RKO (cell line): ENCODE results near the gene LMBRD1.
A peak's percentile ranks its signal among the peaks of the same experiment; 100 is the strongest.
"Not testable (repeated sequence)": the region's sequence is repeated elsewhere in the genome, so short reads cannot be mapped to it uniquely, and the experiment has no call there.

Source experiments
- DNase-seq: peaks from one replicate; pipeline ENCODE4 v3.0.0-alpha.2; 2016; ENCODE audit warnings: low spot score

LMBRD1 gene

DNA sequence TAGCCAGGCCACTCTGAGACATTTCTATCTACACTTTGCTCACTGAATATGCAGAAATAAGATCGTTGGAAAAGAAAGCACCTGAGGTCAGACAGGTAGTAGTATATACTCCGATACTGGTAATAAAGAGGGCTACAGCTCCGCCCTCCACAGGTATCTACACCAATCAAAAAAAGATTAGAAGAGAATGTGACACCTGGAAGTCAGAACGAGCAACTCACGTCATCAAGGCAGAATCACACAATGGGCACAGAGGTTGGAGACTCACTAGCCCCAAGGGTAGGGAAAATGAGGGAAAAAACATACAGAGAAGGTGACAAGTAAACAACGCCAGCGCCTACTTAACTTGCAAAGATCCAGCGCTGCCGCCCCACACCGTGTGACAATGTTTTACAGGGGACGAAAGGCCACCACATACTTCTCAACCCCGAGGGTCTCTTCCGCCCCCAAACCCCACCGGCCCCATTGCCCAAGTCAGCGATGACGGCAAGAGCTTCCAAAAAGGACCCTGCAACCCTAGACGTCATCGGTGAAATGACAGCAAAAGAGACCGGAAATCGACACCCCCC, 653 bp downstream of the LMBRD1 start:
- peak; percentile 48 for DNase-seq

DNA sequence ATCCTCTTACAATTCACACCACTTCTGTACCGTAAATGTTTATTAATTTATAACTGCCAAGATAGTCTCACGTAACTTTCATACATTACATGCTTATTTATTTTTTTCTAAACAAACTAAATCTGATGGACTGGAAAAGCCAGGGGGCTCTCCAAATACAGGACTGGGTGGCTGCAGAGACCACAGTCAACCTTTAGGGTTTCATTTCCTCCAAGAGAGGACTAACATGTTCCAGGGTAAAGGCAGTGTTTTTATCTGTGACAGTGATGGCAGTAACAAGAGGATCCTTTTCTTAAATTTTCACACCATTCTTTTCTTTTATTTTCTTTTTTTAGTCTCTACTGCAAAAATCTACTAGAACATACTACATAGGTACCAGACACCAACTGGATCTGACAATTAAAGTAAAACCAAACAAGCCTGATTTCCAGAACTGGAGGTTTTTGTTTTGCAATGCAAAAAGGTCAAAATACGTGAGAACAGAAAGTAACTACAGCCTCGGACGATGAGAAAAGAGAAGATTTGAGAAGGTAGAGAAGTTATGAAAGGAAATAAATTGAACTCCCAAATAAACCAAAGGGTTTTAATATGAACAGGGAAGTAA, 1.2 kb downstream of the LMBRD1 start:
- DNase-seq: peak; percentile 29

DNA sequence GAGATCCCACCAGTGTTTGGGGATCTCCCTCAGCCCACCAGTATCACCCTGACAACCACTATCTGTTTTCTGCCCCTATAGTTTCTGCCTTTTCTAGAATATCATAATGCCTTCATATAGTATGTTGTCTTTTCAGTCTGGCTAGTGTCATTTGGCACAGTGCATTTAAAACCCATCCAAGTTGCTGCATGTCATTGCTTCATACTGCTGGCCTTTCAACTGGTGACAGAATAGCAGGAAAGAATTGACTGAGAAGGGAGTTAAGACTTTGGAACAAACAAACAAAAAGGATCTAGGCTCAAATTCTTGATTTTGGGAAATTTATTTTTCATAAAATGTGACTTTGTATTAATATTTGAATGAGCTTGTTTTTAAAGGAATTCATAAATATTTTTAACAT, 4.5 kb downstream of the LMBRD1 start:
- DNase-seq: no peak

DNA sequence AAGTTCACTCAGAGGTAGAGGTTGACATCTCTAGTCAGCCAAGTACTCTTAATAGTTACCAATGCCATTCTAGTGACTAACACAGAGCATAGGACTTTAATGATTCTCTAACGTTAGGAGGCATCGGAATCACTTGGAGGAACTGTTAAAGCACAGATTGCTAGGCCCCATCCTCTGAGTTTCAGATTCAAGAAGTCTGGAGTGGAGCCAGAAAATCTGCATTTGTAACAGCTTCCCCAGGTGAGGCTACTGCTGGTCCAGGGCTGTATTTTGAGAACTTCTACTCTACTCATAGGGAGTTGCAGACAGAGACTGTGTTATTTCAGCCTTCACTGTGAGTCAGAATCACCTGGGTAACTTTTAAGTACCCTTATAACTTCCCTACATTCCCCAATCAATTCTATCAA, 5.7 kb downstream of the LMBRD1 start:
- DNase-seq: no peak

DNA sequence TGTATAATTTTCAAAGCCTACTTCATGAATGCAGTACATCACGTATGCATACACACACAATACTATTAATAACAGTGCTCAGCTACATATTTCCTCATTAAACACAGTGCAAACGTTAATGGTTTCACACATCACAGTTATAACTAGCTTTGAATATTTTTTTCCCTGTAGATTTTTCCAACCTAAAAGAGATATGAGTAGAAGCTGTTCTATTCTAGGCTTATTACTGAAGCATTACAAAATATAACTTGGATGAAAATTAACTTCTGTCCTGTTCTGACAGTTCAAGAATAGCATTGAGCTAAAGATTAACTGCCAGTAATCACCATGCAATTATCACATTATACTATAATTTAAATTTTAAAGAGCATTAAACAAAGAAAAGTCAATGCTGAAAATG, 6.2 kb downstream of the LMBRD1 start:
- DNase-seq: no peak

DNA sequence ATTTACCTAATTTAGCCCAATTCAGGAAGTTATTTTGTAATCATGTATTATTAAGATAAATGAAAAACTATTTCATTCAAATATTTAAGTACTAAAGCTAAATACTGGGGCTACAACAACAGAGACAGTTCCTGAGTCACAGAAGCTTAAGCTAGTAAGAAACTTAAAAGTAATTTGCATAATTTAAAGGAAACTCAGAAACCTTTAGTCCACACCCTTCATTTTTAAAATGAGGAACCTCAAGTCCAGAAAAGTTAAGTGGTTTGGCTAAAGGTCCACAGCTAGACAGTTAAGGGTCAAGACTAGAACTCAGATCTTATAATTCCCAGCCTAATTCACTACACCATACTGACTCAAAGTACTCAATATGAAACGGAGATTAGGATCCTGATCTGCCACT, 7.2 kb downstream of the LMBRD1 start:
- no peak for DNase-seq

DNA sequence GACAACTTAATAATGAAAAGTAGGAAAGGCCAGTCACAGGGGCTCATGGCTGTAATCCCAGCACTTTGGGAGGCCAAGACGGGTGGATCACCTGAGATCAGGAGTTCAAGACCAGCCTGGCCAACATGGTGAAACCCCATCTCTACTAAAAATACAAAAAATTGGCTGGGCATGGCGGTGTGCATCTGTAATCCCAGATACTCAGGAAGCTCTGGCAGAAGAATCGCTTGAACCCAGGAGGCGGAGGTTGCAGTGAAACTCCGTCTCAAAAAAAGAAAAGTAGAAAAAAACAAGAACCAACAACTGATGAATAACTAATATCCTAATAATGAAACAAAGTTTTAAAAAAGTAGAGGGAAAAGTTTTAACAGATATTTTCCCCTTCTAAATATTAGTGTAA, 9.4 kb downstream of the LMBRD1 start:
- DNase-seq: not testable (repeated sequence)

DNA sequence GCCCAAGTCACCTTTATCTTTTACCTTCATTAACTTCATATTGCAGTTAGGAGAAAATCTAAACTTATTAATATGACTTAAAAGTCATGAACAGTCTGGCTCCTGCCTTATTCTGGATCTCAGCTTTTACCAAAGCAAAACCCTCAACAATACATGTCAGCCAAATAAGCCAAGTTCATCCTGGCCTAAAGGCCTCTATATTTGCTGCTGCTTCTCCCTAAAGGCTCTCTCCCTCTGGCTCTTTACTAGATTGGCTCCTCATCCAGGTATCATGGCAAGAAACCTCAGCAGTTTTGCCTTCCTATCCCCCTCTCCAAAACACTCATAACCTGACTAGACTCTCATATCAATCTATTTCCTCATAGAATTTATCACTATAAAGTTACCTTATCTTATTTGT, 11.1 kb downstream of the LMBRD1 start:
- DNase-seq: no peak

DNA sequence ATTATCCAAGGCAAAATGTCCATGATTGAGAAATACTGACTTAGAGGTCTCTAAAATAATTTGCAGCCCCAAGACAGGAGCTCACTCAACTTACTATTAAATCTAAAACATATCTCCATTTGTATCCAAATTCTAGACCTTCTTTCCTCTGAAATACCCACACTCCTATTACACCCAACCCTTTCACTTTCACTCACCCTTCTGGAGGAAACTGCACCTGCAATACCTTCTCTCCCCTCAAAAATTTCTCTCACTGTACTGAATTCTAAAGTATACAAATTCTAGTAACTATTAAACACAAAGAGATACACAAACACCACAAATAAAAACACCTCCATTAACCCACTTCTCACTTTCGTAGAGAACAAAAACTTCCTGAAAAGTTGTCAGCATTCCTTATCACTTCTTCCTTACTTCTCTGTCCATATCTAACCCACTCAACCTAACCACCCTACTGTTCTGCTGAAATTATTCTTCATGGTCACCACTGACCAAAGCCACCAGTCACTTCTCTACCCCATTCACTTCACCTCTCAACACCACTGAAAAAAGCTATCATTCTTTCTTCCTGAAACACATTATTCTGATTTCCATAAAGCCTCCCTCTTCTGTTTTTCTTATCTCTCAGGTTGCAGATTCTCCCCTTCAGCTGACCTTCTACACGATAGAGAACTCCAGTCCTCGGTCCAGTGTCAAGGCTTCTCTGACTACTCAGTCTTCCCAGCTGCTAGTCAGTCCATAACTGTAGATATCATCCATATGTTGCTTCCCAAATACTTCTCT, 12.0 kb downstream of the LMBRD1 start:
- DNase-seq: no peak

DNA sequence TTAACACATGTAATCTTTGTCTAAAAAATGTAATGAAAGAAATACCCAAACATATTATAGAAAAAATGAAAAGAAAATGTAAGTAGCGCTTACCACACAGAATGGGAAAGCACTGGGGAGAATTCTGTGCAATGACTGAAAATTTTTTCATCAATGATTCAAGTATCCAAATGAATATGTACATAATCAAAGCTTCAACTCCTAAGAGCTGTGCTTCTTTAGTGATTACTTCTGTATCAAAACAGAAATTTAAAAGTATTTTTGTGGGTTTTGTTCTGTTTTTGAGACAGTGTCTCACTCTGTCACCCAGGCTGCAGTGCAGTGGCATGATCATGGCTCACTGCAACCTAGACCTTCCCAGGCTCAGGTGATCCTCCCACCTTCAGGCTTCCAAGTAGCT, 13.7 kb downstream of the LMBRD1 start:
- DNase-seq: no peak

DNA sequence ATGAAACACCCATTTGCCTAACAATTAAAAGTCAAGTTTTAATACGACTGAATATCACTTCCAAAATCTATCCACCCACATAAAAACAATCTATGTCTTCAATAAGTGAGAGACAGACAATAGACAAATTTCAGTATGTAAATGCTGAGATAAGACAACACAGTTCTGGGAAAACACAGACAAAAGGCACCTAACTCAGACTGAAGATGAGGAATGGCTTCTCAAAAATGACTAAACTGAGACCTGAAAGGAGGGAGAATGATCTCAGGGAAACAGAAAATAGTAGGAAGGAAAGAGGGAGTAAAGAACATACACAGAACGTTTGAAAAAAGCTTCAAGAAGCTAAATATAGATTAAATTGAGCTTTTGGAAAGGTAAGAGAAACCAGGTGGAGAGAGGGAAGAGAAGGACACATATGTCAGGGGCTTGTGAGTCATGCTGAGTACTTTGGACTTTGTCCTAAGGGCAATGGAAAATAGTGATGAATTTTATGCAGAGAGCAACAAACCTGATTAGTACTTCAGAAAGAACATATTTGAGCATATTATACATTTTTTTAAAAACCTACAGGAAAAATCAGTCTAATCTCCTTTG, 16.1 kb downstream of the LMBRD1 start:
- peak; percentile 52 for DNase-seq

DNA sequence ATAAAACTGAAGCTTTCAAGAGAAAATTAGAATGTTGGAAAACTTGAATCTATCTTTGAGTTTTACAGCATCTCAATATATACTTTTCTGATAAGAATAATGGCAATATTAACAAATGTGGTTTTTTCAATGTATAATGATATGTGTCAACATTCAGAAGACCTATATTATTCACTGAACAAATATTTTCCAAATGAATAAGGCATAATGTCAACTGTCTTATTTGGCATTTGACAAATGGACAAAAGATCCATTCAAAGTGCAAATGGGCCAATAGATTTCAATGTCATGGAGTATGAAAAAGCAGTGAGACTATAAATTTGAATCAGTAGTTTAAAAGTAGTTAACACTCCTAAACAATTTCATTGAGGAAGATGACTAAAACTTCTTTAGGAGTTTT, 20.9 kb downstream of the LMBRD1 start:
- no peak for DNase-seq

DNA sequence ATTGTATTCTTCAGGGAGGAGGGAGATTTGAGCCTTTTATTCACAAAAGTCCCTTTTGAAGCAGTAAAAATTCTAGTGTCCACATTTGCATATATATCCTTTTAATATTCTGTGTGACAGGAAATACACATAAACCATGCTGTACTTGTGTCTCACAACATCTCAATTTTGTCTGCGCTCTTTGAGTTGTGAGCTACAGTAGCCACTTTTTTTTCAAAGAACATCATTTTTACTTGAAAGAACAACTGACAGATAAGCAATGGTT, 21.3 kb downstream of the LMBRD1 start:
- no peak for DNase-seq

DNA sequence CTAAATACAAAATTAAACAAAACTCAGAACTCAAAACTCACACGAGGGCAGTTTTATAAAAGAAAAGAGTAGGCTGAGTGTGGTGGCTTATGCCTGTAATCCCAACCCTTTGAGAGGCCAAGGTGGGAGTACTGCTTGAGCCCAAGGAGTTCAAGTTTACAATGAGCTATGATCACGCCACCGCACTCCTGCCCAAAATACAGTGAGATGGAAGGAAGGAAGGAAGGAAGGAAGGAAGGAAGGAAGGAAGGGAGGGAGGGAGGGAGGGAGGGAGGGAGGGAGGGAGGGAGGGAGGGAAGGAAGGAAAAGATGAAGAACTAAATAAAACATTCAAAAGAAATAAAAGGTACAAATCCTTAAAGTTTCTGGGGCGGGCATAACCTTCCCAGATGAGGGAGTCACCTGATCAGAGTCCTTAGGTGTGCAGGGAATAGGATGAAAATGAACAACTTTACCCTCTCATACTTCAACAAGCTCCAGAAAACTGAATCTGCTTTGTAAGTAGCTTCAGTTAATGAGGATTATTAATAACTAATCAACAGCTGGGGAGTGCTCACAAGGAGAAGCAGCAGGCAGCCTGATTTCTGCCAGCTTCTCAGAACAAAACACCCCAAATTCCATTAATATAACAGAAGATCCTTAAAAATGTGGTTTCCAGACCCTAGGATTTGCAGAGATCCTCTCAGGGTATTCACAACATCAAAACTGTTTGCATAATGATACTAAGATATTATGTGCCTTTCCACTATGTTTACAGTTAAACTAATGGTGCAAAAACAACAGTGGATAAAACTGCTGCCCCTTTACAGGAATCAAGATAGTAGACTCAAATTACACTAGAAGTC, 21.8 kb downstream of the LMBRD1 start:
- DNase-seq: no peak

DNA sequence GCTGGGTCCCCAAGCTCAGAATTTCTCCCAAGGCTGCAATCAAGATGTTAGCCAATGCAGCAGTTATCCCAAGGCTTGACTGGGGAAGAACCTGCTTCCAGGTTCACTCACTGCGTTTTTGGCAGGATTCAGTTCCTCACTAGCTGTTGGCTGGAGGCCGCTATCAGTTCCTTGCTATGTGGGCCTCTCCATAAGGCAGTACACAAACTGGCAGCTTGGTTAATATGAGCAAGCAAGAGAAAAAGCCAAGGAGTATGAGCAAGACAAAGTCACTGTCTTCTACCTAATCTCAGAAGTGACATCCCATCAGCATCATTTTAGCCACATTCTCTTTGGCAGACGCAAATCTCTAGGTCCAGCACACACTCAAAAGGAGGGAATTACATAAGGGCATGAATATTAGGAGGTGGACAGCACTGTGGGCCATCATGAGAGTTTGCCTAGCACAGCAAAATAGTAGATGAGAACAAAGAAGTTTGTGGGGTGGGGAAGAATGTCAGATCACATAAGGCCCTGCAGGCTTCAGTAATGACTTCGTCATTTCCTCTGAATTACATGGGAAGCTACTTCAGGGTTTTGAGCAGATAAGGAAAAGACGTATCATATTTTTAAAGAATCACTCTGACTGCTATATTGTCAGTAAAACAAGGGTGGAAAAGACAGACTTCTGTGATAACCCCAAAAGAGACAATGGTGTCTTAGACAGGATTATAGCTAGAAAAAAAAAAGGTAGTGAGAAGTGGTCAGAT, 25.5 kb downstream of the LMBRD1 start:
- no peak for DNase-seq

DNA sequence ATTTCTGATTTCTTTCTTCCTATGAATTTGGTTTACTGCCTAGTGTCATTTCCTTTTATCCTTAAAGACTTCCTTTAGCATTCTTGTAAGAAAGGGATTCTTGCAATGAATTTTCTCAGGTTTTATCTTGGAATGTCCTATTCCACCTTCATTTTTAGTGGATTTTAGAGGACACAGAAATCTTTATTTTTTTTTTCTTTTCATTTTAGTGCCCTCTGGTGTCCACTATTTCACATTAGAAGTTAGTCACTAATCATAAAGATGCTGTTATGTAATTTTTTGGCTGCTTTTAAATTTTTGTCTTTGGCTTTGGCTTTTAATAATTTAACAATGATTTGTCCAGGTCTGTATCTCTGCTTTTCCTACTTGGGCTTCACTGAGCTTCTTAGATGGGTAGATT, 28.1 kb downstream of the LMBRD1 start:
- DNase-seq: peak; percentile 19

DNA sequence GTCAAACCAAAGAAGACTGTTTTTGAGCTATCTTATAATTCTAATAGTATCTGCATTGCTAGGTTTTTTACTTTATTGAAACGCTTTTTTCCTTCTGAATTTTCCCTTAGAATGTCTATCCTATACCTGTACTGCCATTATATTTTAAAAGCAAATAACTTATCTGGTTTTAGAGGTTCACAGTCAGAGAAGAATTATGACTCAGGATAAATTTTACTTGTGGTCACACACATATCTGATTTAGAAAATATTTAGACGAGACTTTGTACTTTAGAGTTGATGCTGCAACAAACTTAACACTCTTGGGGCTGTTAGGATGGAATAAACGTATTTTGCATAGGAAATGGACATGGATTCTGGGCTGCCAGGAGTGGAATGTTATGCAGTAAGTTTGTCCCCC, 33.0 kb downstream of the LMBRD1 start:
- DNase-seq: no peak

DNA sequence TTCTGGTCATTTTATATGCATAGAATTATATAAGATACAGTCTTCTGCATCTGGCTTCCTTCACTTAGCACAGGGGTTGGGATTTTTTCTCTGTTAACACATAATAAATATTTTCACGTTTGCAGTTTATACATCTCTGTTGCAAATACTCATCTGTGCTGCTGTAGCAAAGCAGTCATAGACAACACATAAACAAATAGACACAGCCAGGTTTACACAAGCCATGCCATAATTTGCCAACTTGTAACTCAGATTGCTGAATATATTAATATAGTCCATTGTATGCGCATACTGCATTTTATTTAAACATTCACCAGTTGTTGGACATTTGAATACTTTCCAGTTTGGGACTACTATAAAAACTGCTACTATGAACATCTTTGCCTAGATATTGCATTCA, 35.0 kb downstream of the LMBRD1 start:
- no peak for DNase-seq

DNA sequence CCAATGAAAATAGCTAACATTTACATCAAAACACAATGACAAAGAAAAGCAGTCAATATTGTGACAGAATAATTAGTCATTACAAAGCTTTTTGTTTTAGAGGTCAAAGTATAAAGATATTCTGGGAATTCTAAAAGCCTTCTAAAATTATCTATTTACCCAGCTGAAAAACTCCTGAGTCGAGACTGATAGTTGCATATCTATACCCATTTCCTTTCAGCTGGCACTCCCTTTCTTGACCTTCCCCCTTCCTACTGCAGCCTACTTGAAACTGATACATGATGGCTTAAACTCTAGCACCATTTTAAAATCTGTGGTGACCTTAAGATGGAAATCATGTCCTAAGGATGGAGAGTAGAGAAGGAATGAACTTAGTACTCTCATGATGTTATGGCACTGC, 38.6 kb downstream of the LMBRD1 start:
- peak; percentile 9 for DNase-seq

DNA sequence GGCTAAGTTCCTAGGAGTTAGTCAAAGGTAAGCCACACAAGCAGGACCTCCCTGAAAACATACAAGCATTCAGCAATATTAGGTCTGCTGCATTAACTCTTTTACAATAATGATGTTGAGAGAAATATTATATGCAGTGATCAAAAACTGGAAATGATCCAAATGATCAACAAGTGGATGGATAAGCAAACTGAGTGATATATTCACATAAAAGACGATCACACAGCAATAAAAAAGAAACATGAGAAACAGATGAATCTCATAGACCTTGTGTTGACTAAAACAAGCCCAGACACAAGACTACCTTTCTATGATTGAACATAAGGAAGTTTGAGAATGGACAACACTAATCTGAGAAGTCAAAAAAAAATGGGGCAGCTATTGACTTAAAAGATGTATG, 39.9 kb downstream of the LMBRD1 start:
- DNase-seq: no peak

DNA sequence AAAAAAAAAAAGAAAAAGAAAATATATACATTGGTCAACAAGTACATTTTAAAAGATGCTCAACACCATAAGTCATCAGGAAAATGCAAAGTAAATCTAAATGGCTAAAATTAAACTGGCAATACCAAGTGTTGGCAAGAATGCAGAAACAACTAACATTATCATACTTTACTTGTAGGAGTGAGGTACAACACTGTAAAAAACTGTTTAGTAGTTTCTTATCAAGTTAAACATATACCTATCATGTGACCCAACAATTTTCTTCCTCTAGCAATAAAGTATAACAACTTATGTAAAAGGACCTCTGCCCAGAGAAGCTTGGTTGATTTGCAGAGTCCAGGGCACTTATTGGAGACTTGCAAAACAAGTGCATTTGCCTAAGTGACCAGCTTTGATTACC, 40.4 kb downstream of the LMBRD1 start:
- DNase-seq: no peak

DNA sequence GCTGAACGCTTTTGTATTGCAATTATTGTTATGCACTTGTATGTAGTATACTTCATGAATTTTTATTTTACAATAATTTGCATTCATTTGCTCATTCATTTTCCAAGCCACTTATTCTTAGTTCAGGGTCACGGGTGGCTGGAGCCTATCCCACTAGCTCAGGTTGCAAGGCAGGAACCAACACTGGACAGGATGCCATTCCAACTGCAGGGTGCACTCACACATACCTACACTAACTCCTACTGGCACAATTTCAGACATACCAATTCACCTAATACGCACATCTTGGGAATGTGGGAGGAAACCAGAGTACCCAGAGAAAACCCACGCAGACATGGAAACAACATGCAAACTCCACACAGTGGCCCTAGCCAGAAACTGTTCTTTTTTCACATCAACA, 61.8 kb downstream of the LMBRD1 start:
- DNase-seq: no peak
